Activated CD4-positive, CD25-positive, alpha-beta regulatory T cell treated with anti-CD3 and anti-CD28 coated beads, Interleukin-2, amount 50 U/mL, for 16 hours (primary cell): ENCODE results near the gene NOD1.
"Not testable (repeated sequence)": the region's sequence is repeated elsewhere in the genome, so short reads cannot be mapped to it uniquely, and the experiment has no call there.

Experiments used
- DNase-seq: peaks from one replicate; pipeline ENCODE4 v3.0.0-alpha.2; 2020; ENCODE audit warnings: low read depth, low spot score

NOD1 gene

GRCh38 chr7:30503274-30504212 is 25.0 kb upstream of the NOD1 start:
- no peak for DNase-seq

GRCh38 chr7:30502470-30503251 is 24.1 kb upstream of the NOD1 start:
- DNase-seq: no peak

GRCh38 chr7:30501264-30501663 is 22.7 kb upstream of the NOD1 start:
- DNase-seq: no peak

GRCh38 chr7:30493228-30493627 is 14.6 kb upstream of the NOD1 start:
- no peak for DNase-seq

- DNase-seq: no peak
Observed at GRCh38 chr7:30491417-30491816, 12.8 kb upstream of the NOD1 start.

- DNase-seq: no peak
Observed at GRCh38 chr7:30487371-30487770, 8.8 kb upstream of the NOD1 start.

GRCh38 chr7:30485667-30486066 is 7.1 kb upstream of the NOD1 start:
- DNase-seq: no peak

- DNase-seq: not testable (repeated sequence)
Observed at GRCh38 chr7:30481416-30481815, 2.8 kb upstream of the NOD1 start.

- no peak for DNase-seq
Observed at GRCh38 chr7:30479202-30480120, 877 bp upstream of the NOD1 start.

GRCh38 chr7:30476459-30477145 is 2.0 kb downstream of the NOD1 start:
- no peak for DNase-seq

GRCh38 chr7:30475580-30475979 is 3.0 kb downstream of the NOD1 start:
- no peak for DNase-seq

GRCh38 chr7:30474893-30475292 is 3.7 kb downstream of the NOD1 start:
- DNase-seq: no peak

GRCh38 chr7:30474485-30474884 is 4.1 kb downstream of the NOD1 start:
- no peak for DNase-seq

- no peak for DNase-seq
Observed at GRCh38 chr7:30473903-30474302, 4.7 kb downstream of the NOD1 start.

- no peak for DNase-seq
Observed at GRCh38 chr7:30472784-30473775, 5.5 kb downstream of the NOD1 start.

GRCh38 chr7:30472081-30472783 is 6.4 kb downstream of the NOD1 start:
- no peak for DNase-seq

- DNase-seq: no peak
Observed at GRCh38 chr7:30471205-30471604, 7.4 kb downstream of the NOD1 start.

- DNase-seq: no peak
Observed at GRCh38 chr7:30470771-30471170, 7.8 kb downstream of the NOD1 start.

GRCh38 chr7:30470163-30470770 is 8.3 kb downstream of the NOD1 start:
- no peak for DNase-seq
